Kidney epithelial cell (primary cell): ENCODE results near the gene POTEI. TPM values are rescaled to one million over a fixed set of nuclear protein-coding genes. Genes with fewer than 3 reads are reported as not detected.
"Not testable (repeated sequence)": the region's sequence is repeated elsewhere in the genome, so short reads cannot be mapped to it uniquely, and the experiment has no call there.

Experiments
- DNase-seq: peaks from one replicate; pipeline ENCODE4 v3.0.0-alpha.2; 2010; ENCODE audit warnings: low read depth
- H3K27me3 ChIP-seq: 2 replicates; pipeline ENCODE4 v1.6.0; 2011; ENCODE audit warnings: low read length; ENCODE audit not compliant: control insufficient read depth, insufficient read depth
- H3K36me3 ChIP-seq: 2 replicates; pipeline ENCODE4 v1.5.1; 2011; ENCODE audit warnings: low read length; ENCODE audit not compliant: control insufficient read depth, insufficient read depth
- H3K4me3 ChIP-seq: 2 replicates; pipeline ENCODE4 v1.5.1; 2011; ENCODE audit warnings: low read depth, mild to moderate bottlenecking, control low read depth, low read length
- total RNA-seq: library from RNA; depleted of rRNA; stranded (reverse); fragments of >200 nt; gene quantifications from 2 replicates; pipeline ENCODE4 v1.2.3, GENCODE V29; 2015

POTEI gene
- total RNA-seq, 1 donor from 2014 or later = not detected

GRCh38 chr2:130522390-130522789, 13.3 kb upstream of the POTEI start:
- not testable (repeated sequence) for H3K27me3 ChIP-seq, DNase-seq, H3K4me3 ChIP-seq, H3K36me3 ChIP-seq

GRCh38 chr2:130520992-130521391, 11.9 kb upstream of the POTEI start, which contains the start of gene CFC1B:
TSS of gene CFC1B (plus strand) at chr2:130521222. CDS start at chr2:130521485, 263 bp downstream.
- not testable (repeated sequence) for H3K4me3 ChIP-seq, DNase-seq, H3K27me3 ChIP-seq, H3K36me3 ChIP-seq

- H3K27me3 ChIP-seq, DNase-seq, H3K4me3 ChIP-seq, H3K36me3 ChIP-seq: not testable (repeated sequence)
Measured at GRCh38 chr2:130518516-130519106, 9.5 kb upstream of the POTEI start.

GRCh38 chr2:130511747-130512451, 2.8 kb upstream of the POTEI start:
- not testable (repeated sequence) for DNase-seq, H3K27me3 ChIP-seq

GRCh38 chr2:130510807-130511746, 1.9 kb upstream of the POTEI start:
- DNase-seq, H3K36me3 ChIP-seq, H3K27me3 ChIP-seq, H3K4me3 ChIP-seq: not testable (repeated sequence)

More at GRCh38 chr2:130511747-130512451, 2.8 kb upstream of the POTEI start:
- not testable (repeated sequence) for H3K36me3 ChIP-seq, H3K4me3 ChIP-seq

- H3K27me3 ChIP-seq, H3K36me3 ChIP-seq, H3K4me3 ChIP-seq, DNase-seq: not testable (repeated sequence)
Measured at GRCh38 chr2:130491073-130491472, 18.1 kb downstream of the POTEI start.

- DNase-seq, H3K4me3 ChIP-seq, H3K27me3 ChIP-seq, H3K36me3 ChIP-seq: not testable (repeated sequence)
Measured at GRCh38 chr2:130455413-130455812, 53.7 kb downstream of the POTEI start.

- not testable (repeated sequence) for H3K27me3 ChIP-seq
Measured at GRCh38 chr2:130454712-130455083, 54.4 kb downstream of the POTEI start.

GRCh38 chr2:130453955-130454711, 55.0 kb downstream of the POTEI start:
- not testable (repeated sequence) for DNase-seq, H3K27me3 ChIP-seq, H3K36me3 ChIP-seq, H3K4me3 ChIP-seq

More at GRCh38 chr2:130454712-130455083, 54.4 kb downstream of the POTEI start:
- not testable (repeated sequence) for H3K36me3 ChIP-seq, H3K4me3 ChIP-seq, DNase-seq

- H3K4me3 ChIP-seq, DNase-seq, H3K27me3 ChIP-seq, H3K36me3 ChIP-seq: not testable (repeated sequence)
Measured at GRCh38 chr2:130452897-130453296, 56.2 kb downstream of the POTEI start.

- not testable (repeated sequence) for H3K27me3 ChIP-seq, DNase-seq, H3K36me3 ChIP-seq
Measured at GRCh38 chr2:130451823-130452222, 57.3 kb downstream of the POTEI start.

GRCh38 chr2:130451278-130451677, 57.9 kb downstream of the POTEI start:
- not testable (repeated sequence) for H3K36me3 ChIP-seq, DNase-seq, H3K4me3 ChIP-seq, H3K27me3 ChIP-seq

More at GRCh38 chr2:130451823-130452222, 57.3 kb downstream of the POTEI start:
- H3K4me3 ChIP-seq = not testable (repeated sequence)

GRCh38 chr2:130450366-130450765, 58.8 kb downstream of the POTEI start:
- not testable (repeated sequence) for DNase-seq, H3K27me3 ChIP-seq, H3K36me3 ChIP-seq, H3K4me3 ChIP-seq
